ENCODE measurements around the gene ELOA.
"Not testable (repeated sequence)": the region's sequence is repeated elsewhere in the genome, so short reads cannot be mapped to it uniquely, and the experiment has no call there.

ELOA gene

DNA sequence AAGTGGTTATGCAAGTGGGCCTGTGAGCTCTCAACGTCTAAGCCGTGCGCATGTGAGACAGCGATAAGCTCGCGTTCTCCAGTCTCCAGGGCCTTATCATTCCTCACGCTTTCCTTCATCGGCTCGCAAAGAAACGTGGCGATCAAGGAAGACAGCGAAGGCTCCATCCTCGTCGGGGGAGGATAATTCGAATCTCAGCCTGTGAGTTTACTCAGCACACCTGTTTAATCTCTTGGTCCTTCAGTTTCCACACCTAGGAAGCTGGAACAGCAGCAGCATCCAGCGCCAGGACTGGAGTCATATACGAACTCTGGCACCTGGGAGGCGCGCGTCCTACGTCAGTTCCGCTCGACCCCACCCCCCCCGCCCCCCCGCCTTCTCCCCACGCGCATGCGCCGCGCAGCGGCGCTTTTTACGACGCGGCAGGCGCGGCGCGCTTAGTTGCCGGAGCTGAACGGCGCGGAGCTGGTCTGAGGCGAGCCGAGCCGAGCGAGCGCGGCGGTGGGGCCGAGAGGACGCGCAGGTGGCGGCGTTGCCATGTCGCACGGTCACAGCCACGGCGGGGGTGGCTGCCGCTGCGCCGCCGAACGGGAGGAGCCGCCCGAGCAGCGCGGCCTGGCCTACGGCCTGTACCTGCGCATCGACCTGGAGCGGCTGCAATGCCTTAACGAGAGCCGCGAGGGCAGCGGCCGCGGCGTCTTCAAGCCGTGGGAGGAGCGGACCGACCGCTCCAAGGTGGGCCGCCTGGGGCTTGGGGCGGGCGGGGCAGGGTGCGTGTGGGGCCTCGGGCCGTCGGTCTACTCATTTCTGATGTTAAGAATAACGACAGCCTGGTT is 34.9 kb downstream of the ELOA start, which contains the start of gene PITHD1:
PITHD1 (plus strand) TSS at position 440 of the 836 bp plus-strand sequence; CDS start at position 538, 98 bp downstream.
- in situ Hi-C loops (cut with HindIII; ENCODE audit: low sequenced_read_pairs): no loop called here

DNA sequence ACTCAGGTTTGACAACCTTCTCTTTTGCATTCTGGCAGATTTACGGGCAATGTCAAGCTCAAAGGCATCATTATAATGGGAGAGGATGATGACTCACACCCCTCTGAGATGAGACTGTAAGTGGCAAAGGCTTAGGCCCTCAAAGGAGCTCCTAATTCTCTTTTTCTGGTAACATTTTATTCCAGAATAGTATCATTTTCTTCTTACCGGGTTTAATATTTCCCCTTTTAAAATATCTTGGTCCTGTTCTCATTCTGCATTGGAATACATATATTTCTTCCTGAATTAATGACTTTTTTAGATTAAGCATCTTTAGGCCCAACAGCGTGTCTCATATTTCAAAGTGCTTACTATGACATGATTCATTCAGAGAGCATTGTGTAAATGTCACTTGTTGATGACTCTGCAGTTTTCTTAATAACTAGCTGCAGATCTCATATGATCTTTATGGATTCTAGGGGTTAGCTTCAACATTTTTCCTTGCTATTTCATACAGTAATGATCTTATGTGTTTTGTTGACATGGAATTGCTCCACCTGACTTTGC is 36.6 kb downstream of the ELOA start:
- in situ Hi-C loops (cut with HindIII; ENCODE audit: low sequenced_read_pairs): no loop called here

DNA sequence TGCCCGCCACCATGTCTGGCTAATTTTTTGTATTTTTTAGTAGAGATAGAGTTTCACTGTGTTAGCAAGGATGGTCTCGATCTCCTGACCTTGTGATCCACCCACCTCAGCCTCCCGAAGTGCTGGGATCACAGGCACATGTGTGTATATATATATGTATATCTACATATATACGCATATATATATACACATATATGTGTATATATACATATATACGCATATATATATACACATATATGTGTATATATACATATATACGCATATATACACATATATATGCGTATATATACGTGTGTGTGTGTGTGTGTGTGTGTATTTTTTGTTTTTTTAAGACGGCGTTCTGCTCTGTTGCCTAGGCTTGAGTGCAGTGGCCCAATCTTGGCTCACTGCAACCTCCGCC is 39.9 kb downstream of the ELOA start:
- in situ Hi-C loops (cut with HindIII; ENCODE audit: low sequenced_read_pairs): not testable (repeated sequence)

DNA sequence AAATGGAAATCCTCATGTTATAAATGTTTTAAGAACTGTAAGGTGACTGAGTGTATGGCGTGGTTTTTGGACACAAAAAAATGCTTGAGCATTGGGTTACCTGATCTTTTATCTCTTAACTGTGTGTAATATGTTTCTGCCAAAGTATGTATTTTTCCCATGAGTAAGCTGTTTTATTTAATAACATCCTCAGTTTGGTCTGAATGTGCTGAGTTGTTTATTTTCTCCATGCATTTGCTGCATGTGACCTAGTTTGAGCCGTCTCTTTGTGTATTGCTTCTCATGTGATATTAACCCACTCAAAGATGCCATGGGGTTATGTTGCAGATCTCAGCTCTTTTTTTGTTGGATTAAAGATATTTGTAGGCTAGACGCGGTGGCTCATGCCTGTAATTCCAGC is 41.6 kb downstream of the ELOA start:
- in situ Hi-C loops (cut with HindIII; ENCODE audit: low sequenced_read_pairs): no loop called here

DNA sequence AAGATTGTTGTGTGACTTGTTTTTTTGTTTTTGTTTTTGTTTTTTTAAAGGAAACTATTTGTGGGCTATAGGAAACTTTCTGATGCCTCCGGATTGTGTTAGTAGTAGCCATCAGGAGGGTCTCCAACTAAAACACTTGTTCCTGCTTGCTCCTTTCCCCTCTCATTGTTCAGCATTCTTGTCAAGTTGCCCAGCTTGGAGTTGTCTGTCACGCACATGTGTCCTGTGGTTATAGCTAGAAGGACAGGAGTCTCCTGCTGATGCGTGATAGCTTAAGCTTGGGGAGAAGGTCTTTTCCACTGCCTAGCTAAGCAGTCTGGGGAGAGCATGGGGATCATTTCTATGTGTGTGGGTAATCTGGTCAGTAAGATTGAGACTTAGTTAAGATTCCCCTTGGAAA is 44.4 kb downstream of the ELOA start:
- in situ Hi-C loops (cut with HindIII; ENCODE audit: low sequenced_read_pairs): no loop called here

DNA sequence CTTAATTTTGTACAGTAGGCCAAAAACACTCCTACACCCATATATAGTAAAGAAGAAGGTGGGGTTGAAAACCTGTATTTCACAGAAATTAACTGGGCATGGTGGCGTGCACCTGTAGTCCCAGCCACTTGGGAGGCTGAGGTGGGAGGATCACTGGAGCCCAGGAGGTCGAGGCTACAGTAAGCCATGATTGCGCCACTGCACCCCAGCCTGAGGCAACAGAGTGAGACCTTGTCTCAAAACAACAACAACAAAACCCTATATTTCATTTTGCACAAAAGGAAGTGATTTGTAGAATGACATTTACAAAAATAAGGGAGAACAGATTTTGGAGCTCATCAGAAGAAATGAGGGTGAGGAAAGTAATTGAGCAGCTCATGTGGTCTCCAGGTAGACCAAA is 45.4 kb downstream of the ELOA start:
- in situ Hi-C loops (cut with HindIII; ENCODE audit: low sequenced_read_pairs): no loop called here

DNA sequence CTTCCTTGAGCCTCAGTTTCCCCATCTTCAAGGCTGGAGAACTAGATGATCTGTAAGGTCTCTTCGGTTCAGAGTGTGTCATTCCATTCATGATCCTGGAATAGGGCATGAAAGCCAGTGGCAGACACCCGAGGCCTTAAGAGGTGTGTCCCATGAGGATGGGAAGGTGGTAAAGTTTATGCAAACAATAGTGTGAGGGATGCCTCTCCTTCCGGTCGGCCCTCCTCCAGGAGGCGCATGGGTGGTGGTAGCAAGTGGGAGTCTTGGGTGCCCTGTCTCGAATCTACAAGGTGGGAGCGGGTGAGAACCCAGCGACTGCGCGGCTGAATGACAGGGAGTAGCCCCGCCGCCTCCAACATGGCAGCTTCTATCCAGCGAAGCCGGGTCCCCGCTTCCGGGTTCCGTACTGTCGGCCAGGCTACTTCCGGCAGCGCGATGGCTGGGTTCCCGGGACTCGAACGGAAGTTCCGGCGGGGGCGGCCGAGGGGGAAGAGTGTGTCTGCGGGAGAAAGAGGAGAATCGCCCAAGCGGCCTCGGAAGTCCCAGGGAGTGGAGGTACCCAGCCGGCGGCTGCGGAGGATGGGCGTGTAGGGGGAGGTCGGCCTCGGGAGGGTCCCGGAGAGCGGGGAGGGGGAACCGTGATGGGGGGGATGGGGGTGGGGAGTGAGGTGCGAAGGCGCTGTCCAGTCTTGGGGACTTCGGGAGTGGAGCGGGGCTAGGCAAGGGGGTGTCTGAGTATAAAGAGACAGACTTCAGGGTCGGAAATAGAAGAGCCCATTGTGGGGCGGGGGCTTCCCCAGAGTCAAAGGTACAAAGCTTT is 47.6 kb downstream of the ELOA start, which contains the start of gene LYPLA2:
LYPLA2 (plus strand) TSS at position 450 of the 820 bp plus-strand sequence. CDS start 1,538 bp downstream, outside the sequence.
- in situ Hi-C loops (cut with HindIII; ENCODE audit: low sequenced_read_pairs): no loop called here

DNA sequence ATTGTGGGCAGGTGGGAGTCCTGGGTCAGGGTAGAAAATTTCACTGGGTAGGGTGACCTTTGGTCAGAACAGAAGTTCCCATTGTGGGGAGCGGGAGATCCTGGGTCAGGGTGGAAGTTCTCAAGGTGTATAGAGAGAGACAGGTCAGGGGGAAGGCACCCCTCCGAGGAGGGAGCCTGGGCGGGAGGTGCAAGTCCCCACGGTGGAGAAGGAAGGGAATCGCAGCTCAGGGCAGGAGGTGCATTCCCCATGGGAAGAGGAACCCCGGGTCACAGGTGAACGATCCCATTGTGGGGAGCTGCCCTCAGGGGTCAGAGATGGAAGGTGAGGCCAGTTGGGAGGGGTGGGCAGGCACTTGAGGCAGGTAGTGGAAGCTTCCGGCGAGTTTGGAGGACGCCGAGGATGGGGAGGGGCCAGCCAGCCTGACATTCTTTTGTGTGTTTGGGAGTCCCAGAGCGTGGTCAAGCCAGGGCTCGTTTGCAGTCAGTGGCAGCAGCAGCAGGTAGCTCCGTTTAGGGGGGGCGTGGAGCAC is 48.3 kb downstream of the ELOA start:
- in situ Hi-C loops (cut with HindIII; ENCODE audit: low sequenced_read_pairs): no loop called here

DNA sequence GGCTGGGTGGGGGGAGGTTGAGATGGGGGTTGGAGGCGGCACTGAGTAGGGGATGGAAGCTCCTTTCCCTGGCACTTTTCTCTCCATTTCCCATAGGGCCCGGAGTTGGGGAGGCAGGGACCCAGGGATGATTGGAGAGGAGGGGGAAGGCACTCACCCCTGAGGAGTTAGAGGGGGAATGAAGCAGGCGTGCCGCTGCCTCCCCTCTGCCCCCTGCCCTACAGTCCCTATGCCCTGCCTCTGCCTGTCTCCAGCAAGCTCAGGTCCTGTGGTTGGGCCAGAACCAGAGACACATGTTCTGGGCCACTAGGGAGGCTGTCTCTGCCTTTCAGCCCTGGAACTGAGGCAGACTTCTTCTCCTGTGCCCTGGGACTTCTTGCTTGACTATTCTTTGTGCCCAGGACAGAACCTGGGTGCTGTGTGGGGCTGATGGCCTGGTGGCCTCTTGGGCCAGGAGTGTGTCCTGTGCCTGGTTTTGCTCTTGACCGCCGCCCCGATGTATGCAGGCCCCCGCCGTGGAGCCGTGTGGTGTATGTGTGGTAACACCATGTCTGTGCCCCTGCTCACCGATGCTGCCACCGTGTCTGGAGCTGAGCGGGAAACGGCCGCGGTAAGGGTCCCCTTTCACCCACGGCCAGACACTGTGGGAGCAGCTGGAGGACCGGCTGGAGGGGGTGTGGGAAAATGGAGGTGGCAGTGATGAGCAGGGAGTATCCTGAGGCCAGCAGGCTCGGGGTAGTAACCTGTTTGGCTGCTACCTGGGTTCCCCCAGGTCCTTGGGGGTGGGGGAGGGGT is 49.1 kb downstream of the ELOA start:
- in situ Hi-C loops (cut with HindIII; ENCODE audit: low sequenced_read_pairs): no loop called here

DNA sequence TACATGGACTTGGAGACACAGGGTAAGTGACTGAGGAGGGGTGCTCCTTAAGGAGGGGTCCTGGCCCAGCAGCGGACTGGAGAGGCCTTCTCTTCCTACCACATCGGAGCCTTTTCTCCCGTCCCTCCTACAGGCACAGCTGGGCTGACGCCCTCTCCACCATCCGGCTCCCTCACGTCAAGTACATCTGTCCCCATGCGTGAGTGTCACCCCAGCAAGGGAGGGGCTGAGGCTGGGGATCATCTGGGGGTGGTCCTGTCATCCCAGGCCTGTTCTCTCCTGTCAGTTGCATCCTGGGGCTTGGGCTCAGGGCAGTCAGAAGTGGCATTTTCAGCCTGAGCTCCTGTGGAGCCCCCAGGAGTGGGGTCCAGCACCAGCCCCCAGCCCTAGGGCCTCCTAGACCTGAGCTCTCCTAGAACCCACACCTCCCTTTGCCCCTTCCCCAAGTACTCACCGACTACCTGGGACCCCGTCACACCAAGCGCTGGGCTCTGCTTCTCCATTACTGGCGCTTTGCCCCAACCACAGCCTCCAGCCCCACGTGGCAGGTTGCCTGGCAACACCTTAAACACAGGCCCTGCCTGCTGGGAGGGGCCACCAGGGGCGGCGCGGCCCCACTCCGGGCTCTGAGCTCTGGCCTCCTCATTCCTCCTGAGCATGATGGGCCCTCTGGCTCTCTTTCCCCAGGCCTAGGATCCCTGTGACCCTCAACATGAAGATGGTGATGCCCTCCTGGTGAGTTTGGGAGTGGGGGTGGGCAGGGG is 49.9 kb downstream of the ELOA start:
- in situ Hi-C loops (cut with HindIII; ENCODE audit: low sequenced_read_pairs): no loop called here

DNA sequence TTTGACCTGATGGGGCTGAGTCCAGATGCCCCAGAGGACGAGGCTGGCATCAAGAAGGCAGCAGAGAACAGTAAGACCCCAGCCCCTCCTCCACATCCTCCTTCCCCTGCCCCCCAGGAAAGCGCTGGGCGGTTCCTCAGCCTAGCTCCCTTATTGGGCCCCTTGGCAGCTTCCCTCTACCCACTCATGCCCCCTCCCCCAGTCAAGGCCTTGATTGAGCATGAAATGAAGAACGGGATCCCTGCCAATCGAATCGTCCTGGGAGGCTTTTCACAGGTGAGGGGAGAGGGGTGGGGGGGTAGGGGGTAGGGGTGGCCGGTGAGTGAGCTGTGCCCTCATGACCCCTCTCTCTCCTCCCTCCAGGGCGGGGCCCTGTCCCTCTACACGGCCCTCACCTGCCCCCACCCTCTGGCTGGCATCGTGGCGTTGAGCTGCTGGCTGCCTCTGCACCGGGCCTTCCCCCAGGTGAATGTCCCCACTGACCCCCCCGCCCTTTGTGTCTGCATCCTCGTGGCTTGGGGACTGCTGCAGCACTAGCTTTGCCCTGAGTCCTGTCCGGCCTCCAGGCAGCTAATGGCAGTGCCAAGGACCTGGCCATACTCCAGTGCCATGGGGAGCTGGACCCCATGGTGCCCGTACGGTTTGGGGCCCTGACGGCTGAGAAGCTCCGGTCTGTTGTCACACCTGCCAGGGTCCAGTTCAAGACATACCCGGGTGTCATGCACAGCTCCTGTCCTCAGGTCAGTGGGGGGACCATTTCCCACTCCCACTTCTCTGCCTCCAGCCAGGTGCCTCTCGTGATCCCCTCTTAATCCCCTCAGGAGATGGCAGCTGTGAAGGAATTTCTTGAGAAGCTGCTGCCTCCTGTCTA is 50.8 kb downstream of the ELOA start:
- in situ Hi-C loops (cut with HindIII; ENCODE audit: low sequenced_read_pairs): no loop called here

DNA sequence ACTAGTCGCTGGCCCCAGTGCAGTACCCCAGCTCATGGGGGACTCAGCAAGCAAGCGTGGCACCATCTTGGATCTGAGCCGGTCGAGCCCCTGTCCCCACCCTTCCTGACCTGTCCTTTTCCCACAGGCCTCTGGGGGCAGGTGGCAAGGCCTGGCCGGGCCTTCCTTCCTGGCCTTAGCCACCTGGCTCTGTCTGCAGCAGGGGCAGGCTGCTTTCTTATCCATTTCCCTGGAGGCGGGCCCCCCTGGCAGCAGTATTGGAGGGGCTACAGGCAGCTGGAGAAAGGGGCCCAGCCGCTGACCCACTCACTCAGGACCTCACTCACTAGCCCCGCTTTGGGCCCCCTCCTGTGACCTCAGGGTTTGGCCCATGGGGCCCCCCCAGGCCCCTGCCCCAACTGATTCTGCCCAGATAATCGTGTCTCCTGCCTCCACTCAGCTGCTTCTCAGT is 51.5 kb downstream of the ELOA start:
- in situ Hi-C loops (cut with HindIII; ENCODE audit: low sequenced_read_pairs): not testable (repeated sequence)

DNA sequence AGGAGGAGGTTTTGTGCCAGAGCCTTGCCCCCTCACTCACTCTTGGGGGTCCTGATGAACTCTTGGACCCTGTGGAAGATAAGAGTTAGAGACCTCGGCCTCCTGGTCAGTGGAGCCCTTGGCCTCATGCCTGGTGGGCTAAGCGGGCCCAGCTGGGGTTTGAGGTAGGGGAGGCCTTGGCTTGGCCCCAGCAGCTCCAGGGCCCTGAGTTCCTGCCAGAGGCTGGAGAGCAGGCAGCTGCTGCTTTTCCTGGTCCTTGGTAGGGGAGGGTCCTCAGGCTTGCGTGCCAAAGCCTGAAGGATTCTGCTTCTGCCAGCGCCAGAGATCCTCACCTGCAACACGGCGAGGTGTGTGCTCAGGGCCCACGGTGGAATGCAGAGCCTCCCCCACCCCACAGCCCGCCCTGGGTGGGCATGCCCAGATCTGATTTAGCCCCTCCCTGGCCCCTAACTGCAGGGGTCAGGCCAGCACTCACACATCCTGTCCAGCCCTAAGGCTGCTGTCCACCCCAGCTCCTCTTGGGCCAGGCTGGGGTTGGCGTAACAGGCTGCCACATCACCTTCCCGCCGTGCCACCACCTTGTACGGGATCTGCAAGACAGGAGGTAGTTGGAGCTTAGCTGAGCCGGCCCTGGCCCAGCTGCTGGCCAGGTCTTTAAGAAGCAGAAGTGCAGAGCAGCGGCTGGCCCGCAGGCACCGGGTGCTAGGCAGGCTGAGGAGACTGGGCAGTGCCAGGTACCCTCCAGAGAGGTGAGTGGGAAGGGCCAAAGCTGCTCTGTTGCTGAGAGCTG is 52.6 kb downstream of the ELOA start:
- in situ Hi-C loops (cut with HindIII; ENCODE audit: low sequenced_read_pairs): no loop called here

DNA sequence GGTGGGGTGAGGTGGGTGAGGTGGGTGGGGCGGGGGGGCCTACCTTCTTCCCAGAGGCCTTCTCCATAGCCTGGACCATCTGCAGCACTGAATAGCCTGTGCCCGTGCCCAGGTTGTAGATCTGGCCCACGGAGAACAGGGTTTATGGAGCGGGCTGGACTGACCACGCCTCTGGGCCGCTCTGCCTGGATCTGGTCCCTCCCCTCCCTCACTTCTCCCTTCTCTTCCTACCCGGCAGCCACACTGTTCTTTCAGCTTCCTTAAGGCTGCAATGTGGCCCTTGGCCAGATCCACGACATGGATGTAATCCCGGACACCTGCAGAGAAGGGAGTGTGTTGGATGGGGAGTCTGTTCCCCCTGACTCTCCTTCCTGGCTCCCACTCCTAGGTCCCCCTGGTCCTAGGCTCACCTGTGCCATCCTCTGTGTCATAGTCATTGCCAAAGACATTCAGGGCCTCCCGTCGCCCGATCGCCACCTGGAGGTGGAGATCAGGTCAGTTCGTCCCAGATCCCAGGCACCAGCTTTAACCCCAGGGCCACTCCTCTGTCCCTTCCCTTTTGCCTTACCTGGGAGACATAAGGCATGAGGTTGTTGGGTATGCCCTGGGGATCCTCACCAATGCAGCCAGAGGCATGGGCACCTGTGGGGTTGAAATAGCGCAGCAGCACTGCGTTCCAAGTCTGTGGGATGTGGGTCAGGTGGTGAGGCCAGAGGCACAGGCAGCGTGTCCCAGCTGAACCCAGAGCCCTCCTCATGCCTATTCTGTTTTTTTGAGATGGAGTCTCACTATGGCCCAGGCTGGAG is 53.4 kb downstream of the ELOA start:
- in situ Hi-C loops (cut with HindIII; ENCODE audit: low sequenced_read_pairs): no loop called here

DNA sequence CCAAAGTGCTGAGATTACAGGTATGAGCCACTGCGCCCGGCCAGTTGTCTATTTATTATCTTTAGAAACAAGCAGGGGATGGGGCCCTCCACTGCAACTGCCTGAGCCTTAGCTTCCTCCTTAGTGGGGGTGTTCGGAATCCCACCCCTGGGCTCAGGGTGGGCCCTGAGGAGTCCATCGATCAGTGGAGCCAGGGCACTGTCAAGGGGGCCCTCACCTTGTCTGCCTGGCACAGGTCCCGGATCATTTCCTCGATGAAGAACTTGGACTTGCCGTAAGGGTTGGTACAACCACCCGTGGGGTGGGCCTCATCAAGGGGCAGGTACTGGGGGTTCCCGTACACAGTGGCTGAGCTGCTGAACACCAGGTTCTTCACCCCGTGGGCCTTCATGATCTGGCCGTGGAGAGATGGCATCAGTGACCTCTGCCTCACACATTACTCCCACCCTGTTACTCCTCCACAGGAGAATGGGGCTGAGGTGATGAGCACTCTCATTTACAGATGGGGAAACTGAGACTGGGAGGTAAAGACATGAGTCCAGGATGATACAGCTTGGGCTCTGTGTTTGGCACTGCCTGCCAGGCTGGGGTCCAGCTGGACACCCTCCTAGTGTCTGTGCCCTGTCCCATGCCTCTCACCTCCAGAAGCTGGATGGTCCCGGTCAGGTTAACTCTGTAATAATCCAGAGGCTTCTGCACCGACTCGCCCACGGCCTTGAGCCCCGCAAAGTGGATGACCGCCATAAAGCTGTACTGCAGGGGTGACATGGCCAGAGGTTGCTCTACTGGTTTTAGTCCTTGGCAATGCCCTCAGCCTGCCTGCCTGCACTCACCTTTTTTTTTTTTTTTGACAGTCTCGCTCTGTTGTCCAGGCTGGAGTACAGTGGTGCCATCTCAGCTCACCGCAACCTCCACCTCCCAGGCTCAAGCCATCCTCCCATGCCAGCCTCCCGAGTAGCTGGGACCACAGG is 54.5 kb downstream of the ELOA start:
- in situ Hi-C loops (cut with HindIII; ENCODE audit: low sequenced_read_pairs): no loop called here

DNA sequence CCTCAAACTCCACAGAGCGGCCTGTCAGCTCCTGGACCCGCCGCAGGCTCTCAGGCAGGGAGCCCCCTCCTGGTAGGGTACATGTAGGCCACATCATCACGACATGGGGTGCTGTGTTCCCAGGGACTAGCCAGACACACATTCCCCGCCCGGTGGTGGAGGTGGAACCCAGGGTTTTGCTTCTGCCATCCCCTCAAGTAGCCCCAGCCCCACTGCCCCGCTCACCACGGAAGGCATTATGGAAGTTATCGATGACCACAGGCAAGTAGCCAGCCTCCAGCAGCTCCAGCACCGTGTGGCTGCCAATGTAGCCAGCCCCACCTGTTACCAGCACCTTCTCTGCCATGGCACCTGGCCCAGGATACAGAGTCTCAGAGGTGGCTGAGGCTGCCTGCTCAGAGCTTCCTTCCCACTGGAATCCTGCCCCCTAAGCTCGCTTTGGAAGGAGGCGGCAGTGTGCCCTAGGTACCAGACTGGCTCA is 55.4 kb downstream of the ELOA start:
- in situ Hi-C loops (cut with HindIII; ENCODE audit: low sequenced_read_pairs): no loop called here

Data from DLD1 (cell line).